D721Med (cell line): ENCODE measurements around the gene GON7.
A peak's percentile ranks its signal among the peaks of the same experiment; 100 is the strongest.

Experiments used
- DNase-seq: peaks from one replicate; pipeline ENCODE4 v3.0.0; 2011; ENCODE audit warnings: low spot score; ENCODE audit not compliant: insufficient read length
- FAIRE-seq: peaks from 2 replicates; lab custom pipeline; 2011; peaks lifted over from hg19 to GRCh38; lab: Jason Lieb, UNC
- TF ChIP-seq, protein P1 (sequence below): IDR thresholded peaks from 2 replicates; pipeline ENCODE4 v1.5.1; 2012; ENCODE audit warnings: mild to moderate bottlenecking, control low read depth; ENCODE audit not compliant: insufficient read depth; ENCODE audit errors: missing control alignments

GON7 gene

DNA sequence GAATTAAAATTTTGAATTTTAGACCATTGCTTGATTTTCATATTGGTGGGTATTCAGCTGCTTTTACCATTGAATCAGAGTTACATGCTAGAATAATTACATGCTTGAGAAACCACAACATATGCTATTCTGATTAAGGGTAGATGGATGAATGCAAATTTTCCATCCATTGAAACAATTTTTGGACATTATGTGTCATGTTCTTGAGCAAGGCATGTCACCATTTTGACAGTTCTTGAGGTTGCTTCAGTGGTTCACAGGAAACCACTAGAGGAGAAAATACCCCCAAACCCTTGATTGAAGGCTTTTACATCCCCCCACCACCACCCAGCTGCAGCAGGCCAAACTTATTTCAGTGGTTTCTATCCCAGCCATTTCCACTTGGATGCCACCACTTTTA is 13.6 kb upstream of the GON7 start:
- no peak for DNase-seq
- TF ChIP-seq, protein P1, sequence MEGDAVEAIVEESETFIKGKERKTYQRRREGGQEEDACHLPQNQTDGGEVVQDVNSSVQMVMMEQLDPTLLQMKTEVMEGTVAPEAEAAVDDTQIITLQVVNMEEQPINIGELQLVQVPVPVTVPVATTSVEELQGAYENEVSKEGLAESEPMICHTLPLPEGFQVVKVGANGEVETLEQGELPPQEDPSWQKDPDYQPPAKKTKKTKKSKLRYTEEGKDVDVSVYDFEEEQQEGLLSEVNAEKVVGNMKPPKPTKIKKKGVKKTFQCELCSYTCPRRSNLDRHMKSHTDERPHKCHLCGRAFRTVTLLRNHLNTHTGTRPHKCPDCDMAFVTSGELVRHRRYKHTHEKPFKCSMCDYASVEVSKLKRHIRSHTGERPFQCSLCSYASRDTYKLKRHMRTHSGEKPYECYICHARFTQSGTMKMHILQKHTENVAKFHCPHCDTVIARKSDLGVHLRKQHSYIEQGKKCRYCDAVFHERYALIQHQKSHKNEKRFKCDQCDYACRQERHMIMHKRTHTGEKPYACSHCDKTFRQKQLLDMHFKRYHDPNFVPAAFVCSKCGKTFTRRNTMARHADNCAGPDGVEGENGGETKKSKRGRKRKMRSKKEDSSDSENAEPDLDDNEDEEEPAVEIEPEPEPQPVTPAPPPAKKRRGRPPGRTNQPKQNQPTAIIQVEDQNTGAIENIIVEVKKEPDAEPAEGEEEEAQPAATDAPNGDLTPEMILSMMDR, result no peak
- no peak for FAIRE-seq

GRCh38 chr14:93219103-93219726 is 12.3 kb upstream of the GON7 start:
- TF ChIP-seq, protein P1, result peak; percentile 83
- peak; percentile 50 for DNase-seq
- FAIRE-seq, result peak; percentile 70

DNA sequence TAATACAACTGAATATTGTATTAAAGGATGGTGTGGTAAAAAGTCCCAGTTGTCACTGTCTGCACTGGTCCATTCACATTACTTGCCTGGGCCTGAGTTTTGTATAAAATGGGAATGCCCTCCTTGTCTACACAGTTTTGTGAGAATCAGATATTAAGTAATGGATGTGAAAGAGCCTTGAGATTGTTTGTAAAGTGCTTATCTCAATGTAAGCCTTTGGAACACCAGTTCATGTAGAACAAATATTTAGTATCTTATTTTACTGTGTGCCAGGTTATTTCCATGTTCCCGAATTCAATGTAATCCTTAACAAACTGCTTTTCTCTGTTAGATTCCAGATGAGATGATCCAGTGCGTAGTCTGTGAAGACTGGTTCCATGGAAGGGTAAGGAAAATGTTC is 7.7 kb upstream of the GON7 start:
- FAIRE-seq, result no peak
- TF ChIP-seq, protein P1, result no peak

DNA sequence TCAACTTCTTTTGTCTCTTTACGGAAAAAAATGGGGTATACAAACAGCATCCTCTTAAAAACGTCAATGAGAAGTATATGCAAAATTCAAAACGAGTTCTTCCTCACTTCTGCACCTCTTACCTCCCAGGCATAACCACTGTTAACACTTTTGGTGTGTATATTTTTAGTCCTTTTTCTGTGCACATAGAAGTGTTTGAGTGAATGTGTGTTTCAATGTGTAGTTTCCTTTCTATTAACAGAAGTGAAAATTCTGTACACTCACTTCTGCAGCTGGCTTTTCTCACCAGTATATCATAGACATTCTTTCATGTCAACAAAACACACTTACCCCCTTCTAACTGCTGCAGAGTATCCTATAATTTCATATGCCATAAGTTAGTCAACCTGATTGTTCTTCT is 5.6 kb upstream of the GON7 start:
- no peak for FAIRE-seq
- TF ChIP-seq, protein P1, result no peak
- no peak for DNase-seq

More for the DNA sequence above, 7.7 kb upstream of the GON7 start:
- DNase-seq, result no peak

GRCh38 chr14:93207468-93208308 is 823 bp upstream of the GON7 start:
- TF ChIP-seq, protein P1, result peak; percentile 21
- DNase-seq (no peak), FAIRE-seq (no peak)

GRCh38 chr14:93201155-93201704 is 5.6 kb downstream of the GON7 start:
- no peak for FAIRE-seq
- TF ChIP-seq, protein P1, result no peak
- DNase-seq, result no peak
